Stimulated activated CD4-positive, alpha-beta T cell treated with anti-CD3 and anti-CD28 coated beads, Interleukin-4, amount 100 ng/mL, for 24 hours (primary cell): Measurements from ENCODE around the gene COL7A1.
"Not testable (repeated sequence)": the region's sequence is repeated elsewhere in the genome, so short reads cannot be mapped to it uniquely, and the experiment has no call there.

Source experiments
- DNase-seq: peaks from one replicate; pipeline ENCODE4 v3.0.0-alpha.2; 2020

COL7A1 gene

DNA sequence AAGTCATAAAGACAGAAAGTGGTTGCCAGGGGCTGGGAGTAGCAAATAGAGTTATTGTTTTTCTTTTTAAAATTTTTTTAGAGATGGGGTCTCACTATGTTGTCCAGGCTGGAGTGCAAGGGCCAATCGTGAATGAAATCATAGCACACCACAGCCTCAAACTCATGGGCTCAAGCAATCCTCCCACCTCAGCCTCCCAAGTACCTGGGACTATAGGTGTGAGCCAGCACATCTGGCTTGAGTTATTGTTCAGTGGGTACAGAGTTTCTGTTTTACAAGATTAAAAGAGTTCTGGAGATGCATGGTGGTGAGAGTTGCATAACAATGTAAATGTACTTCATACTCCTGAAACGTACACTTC, 62.2 kb downstream of the COL7A1 start:
- DNase-seq, result no peak

DNA sequence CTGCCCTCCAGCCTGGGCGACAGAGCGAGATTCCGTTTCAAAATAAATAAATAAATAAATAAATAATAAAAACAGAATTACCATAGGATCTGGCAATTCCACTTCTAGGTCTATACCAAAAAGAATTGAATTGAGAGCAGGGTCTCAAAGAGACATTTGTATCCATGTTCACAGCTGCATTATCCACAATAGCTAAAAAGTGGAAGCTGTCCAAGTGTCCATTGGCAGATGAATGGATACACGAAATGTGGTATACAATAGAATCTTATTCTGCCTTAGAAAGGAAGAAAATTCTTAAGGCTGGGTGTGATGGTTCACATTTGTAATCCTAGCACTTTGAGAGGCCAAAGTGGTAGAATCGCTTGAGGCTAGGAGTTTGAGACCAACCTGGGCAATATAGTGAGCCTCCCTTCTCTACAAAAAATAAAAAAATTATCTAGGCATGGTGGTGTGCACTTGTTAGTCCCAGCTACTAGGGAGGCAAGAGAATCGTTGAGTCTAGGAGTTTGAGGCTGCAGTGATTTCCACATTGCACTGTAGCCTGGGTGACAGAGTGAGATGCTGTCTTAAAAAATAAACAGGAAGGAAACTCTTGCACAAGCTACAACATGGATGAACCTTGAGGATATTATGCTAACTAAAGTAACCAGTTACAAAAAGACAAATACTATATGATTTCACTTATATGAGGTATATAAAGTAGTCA, 62.7 kb downstream of the COL7A1 start:
- no peak for DNase-seq

DNA sequence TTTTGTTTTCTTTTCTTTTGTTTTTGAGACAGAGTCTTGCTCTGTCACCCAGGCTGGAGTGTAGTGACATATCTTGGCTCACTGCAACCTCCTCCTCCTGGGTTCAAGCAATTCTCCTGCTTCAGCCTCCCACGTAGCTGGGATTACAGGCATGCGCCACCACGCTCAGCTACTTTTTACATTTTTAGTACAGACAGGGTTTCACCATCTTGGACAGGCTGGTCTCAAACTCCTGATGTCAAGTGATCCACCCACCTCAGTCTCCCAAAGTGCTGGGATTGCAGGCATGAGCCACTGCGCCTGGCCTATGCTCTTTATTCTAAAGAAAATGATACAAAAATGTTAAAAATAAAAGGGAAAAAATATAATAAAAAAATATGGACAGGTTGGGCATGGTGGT, 64.4 kb downstream of the COL7A1 start:
- DNase-seq, result not testable (repeated sequence)

DNA sequence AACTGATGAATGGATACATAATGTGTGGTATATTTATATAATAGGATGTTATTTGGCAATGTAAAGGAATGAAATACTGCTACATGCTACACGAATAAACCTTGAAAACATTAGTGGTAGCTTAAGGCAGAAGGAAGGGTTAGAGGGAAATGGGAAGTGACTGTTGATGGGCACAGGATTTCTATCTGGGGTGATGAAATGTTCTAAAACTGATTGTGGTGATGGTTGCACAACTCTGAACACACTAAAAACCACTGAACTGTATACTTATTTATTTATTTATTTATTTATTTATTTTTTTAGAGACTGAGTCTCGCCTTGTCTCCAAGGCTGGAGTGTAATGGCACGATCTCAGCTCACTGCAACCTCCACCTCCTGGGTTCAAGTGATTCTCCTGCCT, 66.4 kb downstream of the COL7A1 start:
- no peak for DNase-seq

DNA sequence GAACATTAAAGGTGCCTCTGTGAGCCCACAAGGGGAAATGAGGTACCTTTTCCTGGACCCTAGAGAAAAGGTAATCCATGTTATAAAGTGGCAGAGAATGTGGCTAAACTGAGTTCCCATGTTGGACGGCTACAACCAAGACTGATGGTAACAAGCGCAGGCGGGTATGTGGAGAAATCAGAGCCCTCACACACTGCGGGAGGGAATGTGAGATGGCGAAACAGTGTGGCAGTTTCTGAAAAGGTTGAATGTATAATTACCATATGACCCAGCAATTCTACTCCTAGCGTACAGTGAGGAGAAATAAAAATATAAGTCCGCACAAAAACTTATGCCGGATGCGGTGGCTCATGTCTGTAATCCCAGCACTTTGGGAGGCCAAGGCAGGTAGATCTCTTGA, 67.1 kb downstream of the COL7A1 start:
- DNase-seq, result no peak

DNA sequence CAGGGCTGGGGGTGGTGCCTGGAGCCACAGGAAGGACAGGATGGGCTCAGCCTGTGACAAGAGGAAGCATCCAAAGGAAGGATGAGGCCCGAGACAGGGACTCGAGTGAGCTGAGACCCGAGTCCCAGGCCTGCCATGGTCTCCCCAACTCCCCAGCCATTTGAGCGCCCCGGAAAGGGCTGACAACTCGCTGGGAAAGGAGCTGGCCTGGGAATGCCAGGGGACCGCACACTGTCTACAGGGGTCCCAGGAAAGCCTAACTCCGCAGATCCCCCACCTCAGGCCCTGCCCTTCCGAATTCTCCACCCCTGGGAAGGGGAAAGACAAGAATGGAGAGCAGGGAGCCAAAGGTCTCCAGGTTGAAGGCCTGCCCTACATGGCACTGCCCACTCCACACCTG, 70.2 kb downstream of the COL7A1 start:
- DNase-seq, result no peak

DNA sequence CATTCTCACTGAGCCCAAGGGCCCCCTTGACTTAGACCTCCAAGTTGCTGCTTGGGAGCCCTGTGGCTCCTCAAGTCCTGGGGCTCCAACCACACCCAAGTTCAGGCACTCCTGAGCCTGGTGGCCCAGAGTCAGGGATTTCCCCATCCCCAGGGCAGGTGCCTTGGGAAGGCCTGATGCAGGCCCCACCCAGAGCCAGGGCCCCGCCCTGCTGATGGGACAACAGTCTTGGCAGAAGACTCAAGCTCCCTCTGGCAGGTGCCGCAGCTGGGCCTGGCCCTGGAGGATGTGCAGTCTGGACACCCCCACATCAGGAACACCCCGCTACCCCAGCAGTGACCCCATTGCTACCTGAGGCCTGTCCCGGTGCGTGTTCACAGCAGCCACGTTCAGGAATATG, 73.5 kb downstream of the COL7A1 start:
- DNase-seq, result no peak

DNA sequence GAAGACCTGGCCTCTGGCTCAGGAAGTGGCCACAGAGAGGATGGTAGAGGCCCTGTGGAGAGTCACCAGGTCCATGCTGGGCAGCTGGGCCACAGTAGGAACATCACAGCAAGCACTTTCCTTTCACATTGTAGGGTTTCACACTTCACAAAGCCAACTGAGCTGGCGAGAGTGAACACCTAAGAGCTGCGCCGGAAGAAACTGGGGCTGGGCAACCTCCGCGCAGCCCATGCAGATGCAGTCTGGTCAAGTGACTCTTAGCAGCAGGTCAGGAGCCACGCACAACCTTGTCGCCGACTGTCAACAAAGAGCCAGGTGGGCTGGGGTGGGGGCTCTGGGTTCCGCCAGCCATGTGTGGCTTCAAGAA, 75.9 kb downstream of the COL7A1 start:
- DNase-seq, result no peak

DNA sequence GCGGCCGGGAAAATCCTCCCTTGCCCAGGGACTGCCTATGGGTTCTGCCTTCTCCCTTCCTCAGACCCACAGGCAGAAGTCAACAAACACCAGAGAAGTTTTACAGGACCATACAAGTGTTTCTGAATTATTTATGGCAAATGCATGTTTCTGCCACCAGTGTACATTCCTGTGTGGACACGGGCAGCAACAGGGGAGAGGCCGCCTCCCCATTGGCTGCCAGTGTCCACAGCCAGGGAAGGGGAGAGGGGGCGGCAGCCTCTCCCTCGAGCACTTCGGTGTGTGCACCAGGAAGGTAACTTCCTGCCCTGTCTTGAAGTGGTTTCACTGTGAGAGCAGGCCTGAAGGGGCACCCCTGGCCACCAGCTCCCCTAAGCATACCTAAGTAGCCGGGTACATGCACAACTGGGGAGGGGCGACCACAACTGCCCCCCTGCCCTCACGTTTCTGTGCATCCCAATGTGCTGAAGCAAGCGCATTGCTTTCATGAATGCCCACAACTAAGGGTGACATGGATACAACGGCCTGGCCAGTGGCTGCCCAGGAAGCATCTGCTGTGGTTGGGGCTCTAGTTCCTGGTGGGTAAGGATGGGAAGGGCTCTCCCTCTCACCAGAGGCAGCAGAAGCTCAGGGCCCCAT, 76.4 kb downstream of the COL7A1 start:
- no peak for DNase-seq

DNA sequence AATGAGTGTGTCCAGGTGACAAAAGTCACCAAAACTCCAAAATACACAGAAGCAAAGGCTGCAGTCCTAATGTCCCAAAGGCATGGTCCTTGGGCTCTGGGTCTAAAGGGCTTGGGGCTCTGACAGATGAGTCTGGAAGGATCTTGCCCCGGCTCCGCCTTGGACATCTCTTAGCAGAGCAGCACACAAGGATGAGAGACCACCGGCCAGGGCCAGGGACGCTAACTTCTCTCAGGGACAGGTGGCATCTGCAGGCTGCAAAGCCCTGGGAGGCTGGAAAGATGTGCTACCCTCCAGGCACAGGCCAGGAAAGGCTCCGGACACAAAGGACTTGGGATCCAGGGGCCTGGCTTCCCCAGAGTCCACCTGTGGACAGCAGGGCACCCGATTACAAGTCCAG, 77.1 kb downstream of the COL7A1 start:
- no peak for DNase-seq

DNA sequence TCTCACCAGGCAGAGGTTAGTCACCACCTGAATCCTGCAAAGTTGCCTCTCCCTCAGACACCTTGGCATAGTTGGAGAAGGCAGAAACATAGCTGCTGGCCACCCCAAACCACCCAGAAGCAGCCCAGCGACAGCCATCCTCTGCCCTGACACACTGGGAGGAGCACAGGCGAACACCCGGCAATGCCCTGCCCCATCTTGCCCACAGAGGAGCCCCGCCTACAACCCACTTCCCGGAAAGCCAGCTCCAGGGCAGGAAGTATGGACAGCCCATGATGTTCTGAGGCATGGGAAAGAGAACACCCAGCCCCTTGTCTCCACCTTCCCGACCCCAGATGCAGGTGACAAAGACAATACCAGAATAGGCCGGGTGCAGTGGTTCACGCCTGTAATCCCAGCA, 78.6 kb downstream of the COL7A1 start:
- DNase-seq, result peak; percentile 20

DNA sequence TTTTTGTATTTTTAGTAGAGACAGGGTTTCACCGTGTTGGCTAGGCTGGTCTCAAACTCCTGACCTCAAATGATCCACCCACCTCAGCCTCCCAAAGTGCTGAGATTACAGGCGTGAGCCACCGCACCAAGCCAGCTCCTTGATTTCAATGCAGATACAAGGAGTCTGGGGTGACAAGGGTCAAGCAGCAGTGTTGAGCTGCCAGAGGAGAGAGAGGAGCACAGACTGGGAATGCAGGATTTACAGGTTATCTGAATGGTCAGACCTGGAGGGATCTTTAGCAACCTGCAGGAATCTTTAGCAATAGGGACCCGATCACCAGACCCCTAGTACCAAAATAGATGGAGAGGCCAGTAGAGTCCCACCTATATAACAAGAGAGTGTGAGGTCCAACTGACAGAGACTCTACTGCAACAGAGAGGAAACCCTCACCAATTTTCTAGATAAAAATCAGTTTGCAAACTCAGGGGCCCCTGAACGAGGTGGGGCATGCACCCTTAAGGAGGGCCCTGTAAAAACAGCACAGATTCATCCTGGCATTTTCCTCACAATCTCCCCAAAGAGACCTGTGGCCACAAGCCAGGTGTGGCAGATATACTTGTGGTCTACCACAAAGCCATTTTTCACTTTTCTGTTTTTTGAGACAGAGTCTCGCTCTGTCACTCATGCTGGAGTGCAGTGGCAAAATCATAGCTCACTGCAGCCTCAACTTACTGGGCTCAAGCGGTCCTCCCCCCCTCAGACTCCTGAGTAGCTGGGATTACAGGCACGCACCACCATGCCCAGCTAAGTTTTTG, 80.5 kb downstream of the COL7A1 start:
- DNase-seq, result peak; percentile 18
